ENCODE measurements around the gene AGMAT. TPM values are rescaled to one million over a fixed set of nuclear protein-coding genes. Genes with fewer than 3 reads are reported as not detected.

The AGMAT gene
- total RNA-seq, 1 donor from 2014 or later, result 30.1 TPM

DNA sequence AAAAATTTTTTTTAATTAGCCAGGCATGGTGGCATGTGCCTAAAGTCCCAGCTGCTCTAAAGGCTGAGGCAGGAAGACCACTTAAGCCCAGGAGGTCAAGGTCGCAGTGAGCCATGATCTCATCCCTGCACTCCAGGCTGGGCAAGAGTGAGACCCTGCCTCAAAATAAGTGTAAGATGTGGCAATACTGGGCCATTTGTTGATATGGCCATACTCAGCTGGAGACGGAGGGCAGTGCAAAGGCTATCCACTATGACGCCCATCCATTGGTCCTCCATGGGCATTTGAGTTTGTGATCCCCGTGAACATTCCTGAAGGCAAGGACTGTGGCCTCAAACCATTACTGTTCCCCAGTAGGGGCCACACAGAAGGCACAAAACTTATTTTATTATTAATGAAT is 62.3 kb downstream of the AGMAT start:
- intact Hi-C loops (cut with micrococcal nuclease), result no loop called here
- Mint-ChIP-seq H3K27me3 (ENCODE audit: low read depth) (no peaks in the 10 kb centered on the region), H3K4me3 (ENCODE audit: low read depth) (peak overlapping the region; percentile 34), H3K9me3 (no peaks in the 10 kb centered on the region), H3K4me1 (ENCODE audit: low read depth) (peaks cover 44% of the 10 kb centered on the region), H3K27ac (no peak overlapping the region), H3K36me3 (ENCODE audit: low read depth) (peaks cover 25% of the 10 kb centered on the region)
- no peak for DNase-seq (ENCODE audit: low spot score)

Other genes with a start within 250 kb of the AGMAT start
- gene EFHD2, start 175.2 kb downstream of the AGMAT start, total RNA-seq, result 82.4 and 85.2 TPM in 2 replicates
- gene CTRC, start 146.6 kb downstream of the AGMAT start, total RNA-seq, result 0.34 and 0.64 TPM in 2 replicates
- gene CELA2A, start 128.3 kb downstream of the AGMAT start, total RNA-seq, result not detected in 2 replicates
- gene CELA2B, start 108.9 kb downstream of the AGMAT start, total RNA-seq, result not detected in 2 replicates
- gene CASP9, start 60.8 kb downstream of the AGMAT start, total RNA-seq, result 18.6 and 19.4 TPM in 2 replicates
- 10.9 and 18.7 TPM in 2 replicates for gene DNAJC16, start 58.2 kb downstream of the AGMAT start, total RNA-seq
- 46.4 and 47.7 TPM in 2 replicates for gene DDI2, start 32.4 kb upstream of the AGMAT start, total RNA-seq
- 55.9 and 61.6 TPM in 2 replicates for gene PLEKHM2, start 99.3 kb upstream of the AGMAT start, total RNA-seq
- 1.1 and 1.6 TPM in 2 replicates for gene SLC25A34, start 151.2 kb upstream of the AGMAT start, total RNA-seq
- gene TMEM82, start 157.4 kb upstream of the AGMAT start, total RNA-seq, result not detected in 2 replicates
- not detected in 2 replicates for gene FBLIM1, start 173.7 kb upstream of the AGMAT start, total RNA-seq
- 1.5 and 1.6 TPM in 2 replicates for gene UQCRHL, start 222.6 kb upstream of the AGMAT start, total RNA-seq